DOHH2 (cell line): ENCODE results near the gene DPEP3.

Experiments
- EZH2phosphoT487 ChIP-seq: fragments of 200-600 bp; sonication (generic); IDR thresholded peaks from 2 replicates; pipeline ENCODE4 v1.6.1; 2017; ENCODE audit warnings: borderline replicate concordance, mild to moderate bottlenecking, antibody characterized with exemption, low read length, moderate library complexity, mixed read lengths
- TF ChIP-seq, protein P1 (sequence below): fragments of 200-600 bp; sonication (generic); IDR thresholded peaks from one replicate; pipeline ENCODE4 v1.5.1; 2014; ENCODE audit warnings: antibody characterized with exemption, mild to moderate bottlenecking, low read depth, low read length; ENCODE audit not compliant: poor library complexity, severe bottlenecking

DNA sequence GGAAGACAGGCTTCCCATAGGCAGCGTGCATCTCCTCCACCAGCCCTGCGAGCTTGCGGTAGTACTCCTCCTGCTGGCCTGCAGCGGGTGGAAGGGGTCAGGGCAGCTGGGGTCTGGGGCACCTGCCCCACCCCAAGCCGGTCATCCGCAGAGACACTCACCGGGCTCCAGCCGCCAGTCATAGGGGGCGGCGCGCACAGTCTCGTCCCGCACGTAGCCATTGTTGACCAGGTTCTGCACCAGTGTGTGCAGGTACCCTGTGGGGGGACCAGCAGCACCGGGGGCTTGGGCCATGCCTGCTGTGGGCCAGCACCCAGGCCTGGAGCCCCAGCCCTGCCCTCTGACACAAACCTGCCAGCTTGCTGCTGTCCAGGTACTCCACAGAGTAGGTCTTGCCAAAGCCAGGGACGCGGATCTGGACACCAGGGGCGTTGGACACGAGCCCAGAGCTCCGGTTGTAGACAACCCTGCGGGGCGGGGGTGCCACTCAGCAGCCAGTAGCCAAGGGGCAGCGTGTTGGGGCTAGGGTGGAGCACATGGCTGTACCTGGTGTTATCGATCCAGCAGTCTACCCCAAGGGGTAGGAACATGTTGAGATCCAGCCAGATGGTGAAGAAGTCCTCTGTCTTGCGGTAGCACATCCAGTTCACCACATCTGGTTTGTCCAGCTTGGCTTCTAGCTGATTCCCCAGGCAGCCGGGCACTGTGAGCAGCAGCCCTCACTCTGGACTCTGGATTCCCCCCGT lies 37.6 kb downstream of the DPEP3 start:
- TF ChIP-seq, protein P1, sequence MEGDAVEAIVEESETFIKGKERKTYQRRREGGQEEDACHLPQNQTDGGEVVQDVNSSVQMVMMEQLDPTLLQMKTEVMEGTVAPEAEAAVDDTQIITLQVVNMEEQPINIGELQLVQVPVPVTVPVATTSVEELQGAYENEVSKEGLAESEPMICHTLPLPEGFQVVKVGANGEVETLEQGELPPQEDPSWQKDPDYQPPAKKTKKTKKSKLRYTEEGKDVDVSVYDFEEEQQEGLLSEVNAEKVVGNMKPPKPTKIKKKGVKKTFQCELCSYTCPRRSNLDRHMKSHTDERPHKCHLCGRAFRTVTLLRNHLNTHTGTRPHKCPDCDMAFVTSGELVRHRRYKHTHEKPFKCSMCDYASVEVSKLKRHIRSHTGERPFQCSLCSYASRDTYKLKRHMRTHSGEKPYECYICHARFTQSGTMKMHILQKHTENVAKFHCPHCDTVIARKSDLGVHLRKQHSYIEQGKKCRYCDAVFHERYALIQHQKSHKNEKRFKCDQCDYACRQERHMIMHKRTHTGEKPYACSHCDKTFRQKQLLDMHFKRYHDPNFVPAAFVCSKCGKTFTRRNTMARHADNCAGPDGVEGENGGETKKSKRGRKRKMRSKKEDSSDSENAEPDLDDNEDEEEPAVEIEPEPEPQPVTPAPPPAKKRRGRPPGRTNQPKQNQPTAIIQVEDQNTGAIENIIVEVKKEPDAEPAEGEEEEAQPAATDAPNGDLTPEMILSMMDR, result no peak
- no peak for TF ChIP-seq EZH2phosphoT487
